Measurements from ENCODE around the gene ATAD5. TPM values are rescaled to one million over a fixed set of nuclear protein-coding genes. Genes with fewer than 3 reads are reported as not detected.

ATAD5 gene
- total and polyA plus RNA-seq, 2 of the 13 experiments (the other 11 are each of a cell fraction or from before 2014, with no cell fraction given): 1.8 to 10.7 TPM

DNA sequence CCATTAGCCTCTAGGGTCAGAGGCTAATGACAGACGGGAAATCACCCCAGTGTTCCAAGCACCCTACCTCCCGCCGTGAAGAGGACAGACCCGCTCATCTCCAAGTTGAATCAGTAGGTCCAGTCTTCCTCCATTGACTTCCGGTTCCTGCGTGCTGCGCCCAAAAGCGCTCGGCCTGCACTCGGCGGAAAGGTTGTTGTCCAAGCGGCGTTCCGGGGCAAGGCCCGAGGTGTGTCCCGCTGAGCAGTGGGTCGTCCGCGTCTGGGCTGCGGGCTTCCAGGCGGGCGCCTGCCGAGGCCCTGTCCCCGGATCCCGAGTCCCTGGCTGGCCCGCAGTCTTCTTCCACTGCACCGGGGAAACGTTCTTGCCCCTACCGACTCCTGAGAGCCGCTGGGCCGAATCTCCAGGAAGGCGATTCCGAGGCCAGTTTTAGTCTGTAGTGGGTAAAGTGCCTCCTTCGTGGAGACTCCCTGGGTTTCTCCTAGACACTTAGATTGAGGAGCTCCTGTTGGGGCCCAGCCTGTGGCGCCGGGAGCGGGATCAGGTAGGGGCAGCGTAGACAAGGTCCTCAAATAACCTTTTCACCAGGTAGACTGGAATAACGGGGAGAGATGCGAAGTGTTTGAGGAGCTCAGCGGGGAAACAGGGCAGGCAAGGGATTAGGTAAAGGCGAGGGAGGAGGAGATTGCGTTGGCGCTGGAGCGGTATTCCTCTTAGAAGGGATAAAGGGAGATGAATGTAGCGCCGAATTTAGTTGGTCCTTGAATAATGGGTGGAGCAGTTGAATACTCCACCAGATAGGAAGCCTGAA is 74.5 kb downstream of the ATAD5 start, which contains the start of gene TEFM (continued):
- TF ChIP-seq, protein P1, sequence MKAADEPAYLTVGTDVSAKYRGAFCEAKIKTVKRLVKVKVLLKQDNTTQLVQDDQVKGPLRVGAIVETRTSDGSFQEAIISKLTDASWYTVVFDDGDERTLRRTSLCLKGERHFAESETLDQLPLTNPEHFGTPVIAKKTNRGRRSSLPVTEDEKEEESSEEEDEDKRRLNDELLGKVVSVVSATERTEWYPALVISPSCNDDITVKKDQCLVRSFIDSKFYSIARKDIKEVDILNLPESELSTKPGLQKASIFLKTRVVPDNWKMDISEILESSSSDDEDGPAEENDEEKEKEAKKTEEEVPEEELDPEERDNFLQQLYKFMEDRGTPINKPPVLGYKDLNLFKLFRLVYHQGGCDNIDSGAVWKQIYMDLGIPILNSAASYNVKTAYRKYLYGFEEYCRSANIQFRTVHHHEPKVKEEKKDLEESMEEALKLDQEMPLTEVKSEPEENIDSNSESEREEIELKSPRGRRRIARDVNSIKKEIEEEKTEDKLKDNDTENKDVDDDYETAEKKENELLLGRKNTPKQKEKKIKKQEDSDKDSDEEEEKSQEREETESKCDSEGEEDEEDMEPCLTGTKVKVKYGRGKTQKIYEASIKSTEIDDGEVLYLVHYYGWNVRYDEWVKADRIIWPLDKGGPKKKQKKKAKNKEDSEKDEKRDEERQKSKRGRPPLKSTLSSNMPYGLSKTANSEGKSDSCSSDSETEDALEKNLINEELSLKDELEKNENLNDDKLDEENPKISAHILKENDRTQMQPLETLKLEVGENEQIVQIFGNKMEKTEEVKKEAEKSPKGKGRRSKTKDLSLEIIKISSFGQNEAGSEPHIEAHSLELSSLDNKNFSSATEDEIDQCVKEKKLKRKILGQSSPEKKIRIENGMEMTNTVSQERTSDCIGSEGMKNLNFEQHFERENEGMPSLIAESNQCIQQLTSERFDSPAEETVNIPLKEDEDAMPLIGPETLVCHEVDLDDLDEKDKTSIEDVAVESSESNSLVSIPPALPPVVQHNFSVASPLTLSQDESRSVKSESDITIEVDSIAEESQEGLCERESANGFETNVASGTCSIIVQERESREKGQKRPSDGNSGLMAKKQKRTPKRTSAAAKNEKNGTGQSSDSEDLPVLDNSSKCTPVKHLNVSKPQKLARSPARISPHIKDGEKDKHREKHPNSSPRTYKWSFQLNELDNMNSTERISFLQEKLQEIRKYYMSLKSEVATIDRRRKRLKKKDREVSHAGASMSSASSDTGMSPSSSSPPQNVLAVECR (CRISPR knock-in tag; IDR thresholded peaks at IDR 0.05; ENCODE audit: borderline replicate concordance): peak; percentile 95
- TF ChIP-seq ZSCAN22 (CRISPR knock-in tag; IDR thresholded peaks at IDR 0.05) (no peak), RCOR2 (CRISPR knock-in tag; IDR thresholded peaks at IDR 0.05) (no peak), ZNF230 (CRISPR knock-in tag; IDR thresholded peaks at IDR 0.05) (0 out of 2 replicates have a peak, but pooled peaks have one; percentile 76), ZNF672 (CRISPR knock-in tag; IDR thresholded peaks at IDR 0.05) (no peak), MBD4 (IDR thresholded peaks at IDR 0.05; ENCODE audit: borderline replicate concordance, low read length) (no peak), ZFYVE20 (CRISPR knock-in tag; IDR thresholded peaks at IDR 0.05; ENCODE audit: borderline replicate concordance, low read depth) (0 out of 2 replicates have a peak, but pooled peaks have one; percentile 29), SATB2 (CRISPR knock-in tag; IDR thresholded peaks at IDR 0.05) (peak; percentile 88; the same call in 1 of the 2 replicates), SSRP1 (CRISPR knock-in tag; IDR thresholded peaks at IDR 0.05) (peak; percentile 90), JARID2 (CRISPR knock-in tag; IDR thresholded peaks at IDR 0.05; ENCODE audit: insufficient replicate concordance) (no peak), RFX1 (IDR thresholded peaks at IDR 0.05) (no peak), SP4 (CRISPR knock-in tag; IDR thresholded peaks at IDR 0.05) (peak; percentile 88), ZBTB1 (CRISPR knock-in tag; IDR thresholded peaks at IDR 0.05; ENCODE audit: borderline replicate concordance) (no peak), ZNF12 (CRISPR knock-in tag; IDR thresholded peaks at IDR 0.05) (peak; percentile 82)
- TF ChIP-seq, protein P2, sequence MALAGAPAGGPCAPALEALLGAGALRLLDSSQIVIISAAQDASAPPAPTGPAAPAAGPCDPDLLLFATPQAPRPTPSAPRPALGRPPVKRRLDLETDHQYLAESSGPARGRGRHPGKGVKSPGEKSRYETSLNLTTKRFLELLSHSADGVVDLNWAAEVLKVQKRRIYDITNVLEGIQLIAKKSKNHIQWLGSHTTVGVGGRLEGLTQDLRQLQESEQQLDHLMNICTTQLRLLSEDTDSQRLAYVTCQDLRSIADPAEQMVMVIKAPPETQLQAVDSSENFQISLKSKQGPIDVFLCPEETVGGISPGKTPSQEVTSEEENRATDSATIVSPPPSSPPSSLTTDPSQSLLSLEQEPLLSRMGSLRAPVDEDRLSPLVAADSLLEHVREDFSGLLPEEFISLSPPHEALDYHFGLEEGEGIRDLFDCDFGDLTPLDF (CRISPR knock-in tag; IDR thresholded peaks at IDR 0.05): 0 out of 2 replicates have a peak, but pooled peaks have one; percentile 34
- TF ChIP-seq, protein P3, sequence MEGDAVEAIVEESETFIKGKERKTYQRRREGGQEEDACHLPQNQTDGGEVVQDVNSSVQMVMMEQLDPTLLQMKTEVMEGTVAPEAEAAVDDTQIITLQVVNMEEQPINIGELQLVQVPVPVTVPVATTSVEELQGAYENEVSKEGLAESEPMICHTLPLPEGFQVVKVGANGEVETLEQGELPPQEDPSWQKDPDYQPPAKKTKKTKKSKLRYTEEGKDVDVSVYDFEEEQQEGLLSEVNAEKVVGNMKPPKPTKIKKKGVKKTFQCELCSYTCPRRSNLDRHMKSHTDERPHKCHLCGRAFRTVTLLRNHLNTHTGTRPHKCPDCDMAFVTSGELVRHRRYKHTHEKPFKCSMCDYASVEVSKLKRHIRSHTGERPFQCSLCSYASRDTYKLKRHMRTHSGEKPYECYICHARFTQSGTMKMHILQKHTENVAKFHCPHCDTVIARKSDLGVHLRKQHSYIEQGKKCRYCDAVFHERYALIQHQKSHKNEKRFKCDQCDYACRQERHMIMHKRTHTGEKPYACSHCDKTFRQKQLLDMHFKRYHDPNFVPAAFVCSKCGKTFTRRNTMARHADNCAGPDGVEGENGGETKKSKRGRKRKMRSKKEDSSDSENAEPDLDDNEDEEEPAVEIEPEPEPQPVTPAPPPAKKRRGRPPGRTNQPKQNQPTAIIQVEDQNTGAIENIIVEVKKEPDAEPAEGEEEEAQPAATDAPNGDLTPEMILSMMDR (CRISPR knock-in tag; IDR thresholded peaks at IDR 0.05): 0 out of 2 replicates have a peak, but pooled peaks have one; percentile 37
- TF ChIP-seq, protein P4, sequence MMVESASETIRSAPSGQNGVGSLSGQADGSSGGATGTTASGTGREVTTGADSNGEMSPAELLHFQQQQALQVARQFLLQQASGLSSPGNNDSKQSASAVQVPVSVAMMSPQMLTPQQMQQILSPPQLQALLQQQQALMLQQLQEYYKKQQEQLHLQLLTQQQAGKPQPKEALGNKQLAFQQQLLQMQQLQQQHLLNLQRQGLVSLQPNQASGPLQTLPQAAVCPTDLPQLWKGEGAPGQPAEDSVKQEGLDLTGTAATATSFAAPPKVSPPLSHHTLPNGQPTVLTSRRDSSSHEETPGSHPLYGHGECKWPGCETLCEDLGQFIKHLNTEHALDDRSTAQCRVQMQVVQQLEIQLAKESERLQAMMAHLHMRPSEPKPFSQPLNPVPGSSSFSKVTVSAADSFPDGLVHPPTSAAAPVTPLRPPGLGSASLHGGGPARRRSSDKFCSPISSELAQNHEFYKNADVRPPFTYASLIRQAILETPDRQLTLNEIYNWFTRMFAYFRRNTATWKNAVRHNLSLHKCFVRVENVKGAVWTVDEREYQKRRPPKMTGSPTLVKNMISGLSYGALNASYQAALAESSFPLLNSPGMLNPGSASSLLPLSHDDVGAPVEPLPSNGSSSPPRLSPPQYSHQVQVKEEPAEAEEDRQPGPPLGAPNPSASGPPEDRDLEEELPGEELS (CRISPR knock-in tag; IDR thresholded peaks at IDR 0.05): peak; percentile 74

Data from HepG2 (cell line).